HEK293 (cell line): Measurements from ENCODE around the gene SH2D1B.

ENCODE experiments used
- BCL6B ChIP-seq: fragments of 450-650 bp; formaldehyde crosslinking; IDR thresholded peaks from 2 replicates; pipeline ENCODE4 v1.5.1; 2017; ENCODE audit warnings: missing biosample characterization, missing genetic modification characterization
- GLI2 ChIP-seq: fragments of 450-650 bp; formaldehyde crosslinking; IDR thresholded peaks from 2 replicates; pipeline ENCODE4; 2017; ENCODE audit warnings: missing biosample characterization, missing genetic modification characterization, low read depth, borderline replicate concordance
- MZF1 ChIP-seq: fragments of 450-650 bp; formaldehyde crosslinking; IDR thresholded peaks from 2 replicates; pipeline ENCODE4 v1.5.1; 2017; ENCODE audit warnings: missing biosample characterization, missing genetic modification characterization, borderline replicate concordance
- REPIN1 ChIP-seq: fragments of 450-650 bp; formaldehyde crosslinking; IDR thresholded peaks from 2 replicates; pipeline ENCODE4 v1.5.1; 2017; ENCODE audit warnings: missing biosample characterization, missing genetic modification characterization, low read depth
- SETDB1 ChIP-seq: IDR thresholded peaks from one replicate; pipeline ENCODE4 v1.6.1; 2017; ENCODE audit warnings: mild to moderate bottlenecking, low read length, moderate library complexity, mixed read lengths; ENCODE audit not compliant: insufficient read length
- YY2 ChIP-seq: fragments of 450-650 bp; formaldehyde crosslinking; IDR thresholded peaks from 2 replicates; pipeline ENCODE4 v1.5.1; 2016; ENCODE audit warnings: missing biosample characterization, missing genetic modification characterization
- ZBTB10 ChIP-seq: fragments of 450-650 bp; formaldehyde crosslinking; IDR thresholded peaks from 2 replicates; pipeline ENCODE4 v1.5.1; 2016; ENCODE audit warnings: missing biosample characterization, missing genetic modification characterization
- ZBTB11 ChIP-seq: fragments of 450-650 bp; formaldehyde crosslinking; conservative IDR thresholded peaks from 2 replicates; pipeline ENCODE4 v1.5.1; 2016; ENCODE audit warnings: low read depth, missing biosample characterization, missing genetic modification characterization
- ZBTB21 ChIP-seq: fragments of 450-650 bp; formaldehyde crosslinking; IDR thresholded peaks from 2 replicates; pipeline ENCODE4 v1.5.1; 2017; ENCODE audit warnings: missing biosample characterization, missing genetic modification characterization
- ZNF138 ChIP-seq: fragments of 450-650 bp; formaldehyde crosslinking; IDR thresholded peaks from 2 replicates; pipeline ENCODE4 v1.5.1; 2016; ENCODE audit warnings: missing biosample characterization, missing genetic modification characterization, borderline replicate concordance
- ZNF146 ChIP-seq: fragments of 450-650 bp; formaldehyde crosslinking; IDR thresholded peaks from 2 replicates; pipeline ENCODE4 v1.5.1; 2016; ENCODE audit warnings: missing biosample characterization, missing genetic modification characterization
- ZNF169 ChIP-seq: fragments of 450-650 bp; formaldehyde crosslinking; IDR thresholded peaks from 2 replicates; pipeline ENCODE4 v1.5.1; 2016; ENCODE audit warnings: missing biosample characterization, missing genetic modification characterization
- ZNF239 ChIP-seq: fragments of 450-650 bp; formaldehyde crosslinking; IDR thresholded peaks from 2 replicates; pipeline ENCODE4 v1.5.1; 2016; ENCODE audit warnings: missing biosample characterization, missing genetic modification characterization
- ZNF248 ChIP-seq: fragments of 450-650 bp; formaldehyde crosslinking; IDR thresholded peaks from 2 replicates; pipeline ENCODE4 v1.5.1; 2017; ENCODE audit warnings: missing biosample characterization, missing genetic modification characterization
- ZNF488 ChIP-seq: fragments of 450-650 bp; formaldehyde crosslinking; IDR thresholded peaks from 2 replicates; pipeline ENCODE4 v1.5.1; 2016; ENCODE audit warnings: missing biosample characterization, missing genetic modification characterization
- ZNF501 ChIP-seq: fragments of 450-650 bp; formaldehyde crosslinking; IDR thresholded peaks from 2 replicates; pipeline ENCODE4 v1.5.1; 2016; ENCODE audit warnings: missing biosample characterization, missing genetic modification characterization
- ZNF560 ChIP-seq: fragments of 450-650 bp; formaldehyde crosslinking; IDR thresholded peaks from 2 replicates; pipeline ENCODE4 v1.5.1; 2017; ENCODE audit warnings: missing biosample characterization, missing genetic modification characterization, borderline replicate concordance
- ZNF561 ChIP-seq: fragments of 450-650 bp; IDR thresholded peaks from 2 replicates; pipeline ENCODE4 v1.5.1; 2018; ENCODE audit warnings: missing biosample characterization, missing genetic modification characterization, borderline replicate concordance
- ZNF624 ChIP-seq: fragments of 450-650 bp; formaldehyde crosslinking; IDR thresholded peaks from 2 replicates; pipeline ENCODE4 v1.5.1; 2017; ENCODE audit warnings: missing biosample characterization, missing genetic modification characterization
- ZNF629 ChIP-seq: fragments of 450-650 bp; formaldehyde crosslinking; IDR thresholded peaks from 2 replicates; pipeline ENCODE4 v1.5.1; 2017; ENCODE audit warnings: missing biosample characterization, missing genetic modification characterization
- ZNF707 ChIP-seq: fragments of 450-650 bp; formaldehyde crosslinking; IDR thresholded peaks from 2 replicates; pipeline ENCODE4 v1.5.1; 2016; ENCODE audit warnings: missing biosample characterization, missing genetic modification characterization
- ZSCAN23 ChIP-seq: fragments of 450-650 bp; formaldehyde crosslinking; IDR thresholded peaks from 2 replicates; pipeline ENCODE4 v1.5.1; 2016; ENCODE audit warnings: missing biosample characterization, missing genetic modification characterization
- TF ChIP-seq, protein P1 (sequence below): fragments of 450-650 bp; formaldehyde crosslinking; IDR thresholded peaks from 2 replicates; pipeline ENCODE4 v1.5.1; 2016; ENCODE audit warnings: missing biosample characterization, missing genetic modification characterization
- TF ChIP-seq, protein P2 (sequence below): fragments of 450-650 bp; formaldehyde crosslinking; IDR thresholded peaks from 2 replicates; pipeline ENCODE4 v1.5.1; 2016; ENCODE audit warnings: missing biosample characterization, missing genetic modification characterization
- TF ChIP-seq, protein P3 (sequence below): fragments of 450-650 bp; formaldehyde crosslinking; IDR thresholded peaks from 2 replicates; pipeline ENCODE4 v1.5.1; 2016; ENCODE audit warnings: missing biosample characterization, missing genetic modification characterization

SH2D1B gene

DNA sequence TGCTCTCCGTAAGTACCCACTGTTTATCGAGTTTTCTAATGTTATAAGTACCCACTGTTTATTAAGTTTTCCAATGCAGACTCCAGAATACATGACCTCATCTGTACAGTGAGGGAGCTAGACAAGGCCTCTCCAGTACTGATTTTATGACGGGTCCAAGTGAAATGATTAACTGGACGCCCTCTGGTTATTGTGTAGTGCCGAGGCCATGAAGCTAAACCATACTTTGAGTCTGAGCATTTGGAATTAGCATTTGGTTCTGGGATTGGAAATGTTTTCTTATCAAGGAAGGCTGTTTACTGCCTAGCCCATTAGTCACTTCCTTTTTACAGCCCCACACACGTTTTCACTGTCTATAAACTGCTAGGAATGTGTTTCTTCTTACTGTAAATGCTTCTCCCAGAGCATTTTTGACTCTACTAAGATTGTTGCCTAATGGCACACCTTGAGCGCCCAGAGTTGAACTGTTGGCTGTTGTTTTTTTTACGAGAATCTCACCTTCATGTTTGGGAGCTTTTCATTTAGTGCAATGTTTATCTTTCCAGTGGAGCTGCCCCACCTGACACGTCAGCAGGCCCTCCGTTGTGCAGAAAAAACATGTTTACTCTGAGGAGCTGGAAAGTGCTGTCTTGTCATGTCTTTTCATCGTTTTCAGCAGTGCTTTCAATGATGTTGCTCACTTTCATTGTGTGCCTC is 62.2 kb downstream of the SH2D1B start (continued):
- TF ChIP-seq, protein P1, sequence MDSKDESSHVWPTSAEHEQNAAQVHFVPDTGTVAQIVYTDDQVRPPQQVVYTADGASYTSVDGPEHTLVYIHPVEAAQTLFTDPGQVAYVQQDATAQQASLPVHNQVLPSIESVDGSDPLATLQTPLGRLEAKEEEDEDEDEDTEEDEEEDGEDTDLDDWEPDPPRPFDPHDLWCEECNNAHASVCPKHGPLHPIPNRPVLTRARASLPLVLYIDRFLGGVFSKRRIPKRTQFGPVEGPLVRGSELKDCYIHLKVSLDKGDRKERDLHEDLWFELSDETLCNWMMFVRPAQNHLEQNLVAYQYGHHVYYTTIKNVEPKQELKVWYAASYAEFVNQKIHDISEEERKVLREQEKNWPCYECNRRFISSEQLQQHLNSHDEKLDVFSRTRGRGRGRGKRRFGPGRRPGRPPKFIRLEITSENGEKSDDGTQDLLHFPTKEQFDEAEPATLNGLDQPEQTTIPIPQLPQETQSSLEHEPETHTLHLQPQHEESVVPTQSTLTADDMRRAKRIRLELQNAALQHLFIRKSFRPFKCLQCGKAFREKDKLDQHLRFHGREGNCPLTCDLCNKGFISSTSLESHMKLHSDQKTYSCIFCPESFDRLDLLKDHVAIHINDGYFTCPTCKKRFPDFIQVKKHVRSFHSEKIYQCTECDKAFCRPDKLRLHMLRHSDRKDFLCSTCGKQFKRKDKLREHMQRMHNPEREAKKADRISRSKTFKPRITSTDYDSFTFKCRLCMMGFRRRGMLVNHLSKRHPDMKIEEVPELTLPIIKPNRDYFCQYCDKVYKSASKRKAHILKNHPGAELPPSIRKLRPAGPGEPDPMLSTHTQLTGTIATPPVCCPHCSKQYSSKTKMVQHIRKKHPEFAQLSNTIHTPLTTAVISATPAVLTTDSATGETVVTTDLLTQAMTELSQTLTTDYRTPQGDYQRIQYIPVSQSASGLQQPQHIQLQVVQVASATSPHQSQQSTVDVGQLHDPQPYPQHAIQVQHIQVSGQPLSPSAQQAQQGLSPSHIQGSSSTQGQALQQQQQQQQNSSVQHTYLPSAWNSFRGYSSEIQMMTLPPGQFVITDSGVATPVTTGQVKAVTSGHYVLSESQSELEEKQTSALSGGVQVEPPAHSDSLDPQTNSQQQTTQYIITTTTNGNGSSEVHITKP: no peak; the same call in none of the 2 replicates
- TF ChIP-seq ZNF561 (tag by site-specific recombination) (no peak), ZNF138 (tag by site-specific recombination) (no peak), BCL6B (no peak), YY2 (tag by site-specific recombination) (no peak), ZNF707 (tag by site-specific recombination) (no peak), ZNF488 (no peak), REPIN1 (tag by site-specific recombination) (no peak), ZNF624 (no peak), ZSCAN23 (tag by site-specific recombination) (no peak), GLI2 (tag by site-specific recombination) (no peak), ZNF501 (tag by site-specific recombination) (no peak), ZNF146 (tag by site-specific recombination) (no peak), ZNF248 (tag by site-specific recombination) (no peak), ZBTB21 (tag by site-specific recombination) (no peak), ZNF560 (tag by site-specific recombination) (no peak), ZNF169 (tag by site-specific recombination) (no peak), MZF1 (tag by site-specific recombination) (no peak), ZNF239 (tag by site-specific recombination) (no peak), ZNF629 (tag by site-specific recombination) (peak; percentile 33), ZBTB11 (tag by site-specific recombination) (no peak), SETDB1 (no peak), ZBTB10 (tag by site-specific recombination) (no peak)
- TF ChIP-seq, protein P2, sequence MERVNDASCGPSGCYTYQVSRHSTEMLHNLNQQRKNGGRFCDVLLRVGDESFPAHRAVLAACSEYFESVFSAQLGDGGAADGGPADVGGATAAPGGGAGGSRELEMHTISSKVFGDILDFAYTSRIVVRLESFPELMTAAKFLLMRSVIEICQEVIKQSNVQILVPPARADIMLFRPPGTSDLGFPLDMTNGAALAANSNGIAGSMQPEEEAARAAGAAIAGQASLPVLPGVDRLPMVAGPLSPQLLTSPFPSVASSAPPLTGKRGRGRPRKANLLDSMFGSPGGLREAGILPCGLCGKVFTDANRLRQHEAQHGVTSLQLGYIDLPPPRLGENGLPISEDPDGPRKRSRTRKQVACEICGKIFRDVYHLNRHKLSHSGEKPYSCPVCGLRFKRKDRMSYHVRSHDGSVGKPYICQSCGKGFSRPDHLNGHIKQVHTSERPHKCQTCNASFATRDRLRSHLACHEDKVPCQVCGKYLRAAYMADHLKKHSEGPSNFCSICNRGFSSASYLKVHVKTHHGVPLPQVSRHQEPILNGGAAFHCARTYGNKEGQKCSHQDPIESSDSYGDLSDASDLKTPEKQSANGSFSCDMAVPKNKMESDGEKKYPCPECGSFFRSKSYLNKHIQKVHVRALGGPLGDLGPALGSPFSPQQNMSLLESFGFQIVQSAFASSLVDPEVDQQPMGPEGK (tag by site-specific recombination): no peak
- TF ChIP-seq, protein P3, sequence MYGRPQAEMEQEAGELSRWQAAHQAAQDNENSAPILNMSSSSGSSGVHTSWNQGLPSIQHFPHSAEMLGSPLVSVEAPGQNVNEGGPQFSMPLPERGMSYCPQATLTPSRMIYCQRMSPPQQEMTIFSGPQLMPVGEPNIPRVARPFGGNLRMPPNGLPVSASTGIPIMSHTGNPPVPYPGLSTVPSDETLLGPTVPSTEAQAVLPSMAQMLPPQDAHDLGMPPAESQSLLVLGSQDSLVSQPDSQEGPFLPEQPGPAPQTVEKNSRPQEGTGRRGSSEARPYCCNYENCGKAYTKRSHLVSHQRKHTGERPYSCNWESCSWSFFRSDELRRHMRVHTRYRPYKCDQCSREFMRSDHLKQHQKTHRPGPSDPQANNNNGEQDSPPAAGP (tag by site-specific recombination): no peak
